ENCODE data around the gene FGF5.

DNA sequence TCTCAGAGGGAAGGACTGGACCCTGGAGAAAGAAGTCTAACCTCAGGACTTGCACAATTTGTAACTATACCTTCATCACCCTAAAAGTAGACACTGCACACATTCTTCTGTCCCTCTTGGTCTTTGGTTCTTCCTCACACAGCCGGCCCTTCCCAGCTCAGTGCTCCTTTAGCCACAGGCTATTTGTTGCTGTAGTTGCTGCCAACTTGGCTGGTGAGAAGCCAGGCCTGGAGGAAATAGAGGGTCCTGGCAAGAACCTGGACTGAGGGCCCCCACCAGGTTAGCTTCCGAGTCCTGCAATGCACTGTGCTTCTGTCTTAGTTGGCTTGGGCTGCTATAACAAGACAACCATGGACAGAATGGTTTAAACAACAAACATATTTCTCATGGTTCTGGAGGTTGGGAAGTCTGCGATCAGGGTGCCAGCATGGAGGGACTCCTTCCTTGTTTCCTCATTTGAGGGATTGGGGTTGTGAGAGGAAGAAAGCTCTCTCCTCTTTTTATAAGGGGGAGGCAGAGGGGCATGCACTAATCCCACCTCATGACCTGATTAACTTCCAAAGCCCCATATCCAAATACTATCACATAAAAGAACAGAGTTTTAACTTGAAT is 4.4 kb upstream of the FGF5 start:
- TF ChIP-seq, protein P1, sequence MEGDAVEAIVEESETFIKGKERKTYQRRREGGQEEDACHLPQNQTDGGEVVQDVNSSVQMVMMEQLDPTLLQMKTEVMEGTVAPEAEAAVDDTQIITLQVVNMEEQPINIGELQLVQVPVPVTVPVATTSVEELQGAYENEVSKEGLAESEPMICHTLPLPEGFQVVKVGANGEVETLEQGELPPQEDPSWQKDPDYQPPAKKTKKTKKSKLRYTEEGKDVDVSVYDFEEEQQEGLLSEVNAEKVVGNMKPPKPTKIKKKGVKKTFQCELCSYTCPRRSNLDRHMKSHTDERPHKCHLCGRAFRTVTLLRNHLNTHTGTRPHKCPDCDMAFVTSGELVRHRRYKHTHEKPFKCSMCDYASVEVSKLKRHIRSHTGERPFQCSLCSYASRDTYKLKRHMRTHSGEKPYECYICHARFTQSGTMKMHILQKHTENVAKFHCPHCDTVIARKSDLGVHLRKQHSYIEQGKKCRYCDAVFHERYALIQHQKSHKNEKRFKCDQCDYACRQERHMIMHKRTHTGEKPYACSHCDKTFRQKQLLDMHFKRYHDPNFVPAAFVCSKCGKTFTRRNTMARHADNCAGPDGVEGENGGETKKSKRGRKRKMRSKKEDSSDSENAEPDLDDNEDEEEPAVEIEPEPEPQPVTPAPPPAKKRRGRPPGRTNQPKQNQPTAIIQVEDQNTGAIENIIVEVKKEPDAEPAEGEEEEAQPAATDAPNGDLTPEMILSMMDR (IDR thresholded peaks at IDR 0.05; ENCODE audit: insufficient read depth, low read depth, low read length), result no peak
- TF ChIP-seq EZH2 (IDR thresholded peaks at IDR 0.05; ENCODE audit: insufficient read depth, low read length), result no peak

All from astrocyte (in vitro differentiated cells and primary cell).